ENCODE data around the gene ANKRD13C. TPM values are rescaled to one million over a fixed set of nuclear protein-coding genes. Genes with fewer than 3 reads are reported as not detected.
"Not testable (repeated sequence)": the region's sequence is repeated elsewhere in the genome, so short reads cannot be mapped to it uniquely, and the experiment has no call there.

The ANKRD13C gene
- total and polyA plus RNA-seq, 2 donors from 2014 or later, result 8.4 to 23.4 TPM

- DNase-seq (peak in 3 of 5 donors; percentile 56 to 83 (median 66)), FAIRE-seq (no peak)
- Histone ChIP-seq H3K36me3 (ENCODE audit: control insufficient read depth in 2 of 3, insufficient read depth in 3 of 3, low read length in 3 of 3) (no peaks in the 10 kb centered on the region), H3K9ac (ENCODE audit: low read length in 3 of 3) (peak overlapping the region; percentile 71 to 98 (median 82)), H3K9me3 (ENCODE audit: control insufficient read depth in 2 of 3, insufficient read depth in 1 of 3, low read length in 3 of 3) (no peaks in the 10 kb centered on the region), H3K27ac (ENCODE audit: low read depth in 2 of 2, low read length in 2 of 2) (peak overlapping the region; percentile 93 to 94), H3K27me3 (ENCODE audit: control insufficient read depth, insufficient read depth, low read length) (no peaks in the 10 kb centered on the region), H3K4me3 (ENCODE audit: low read length in 3 of 3) (peak overlapping the region; percentile 83 to 100 (median 91)), H3K4me1 (ENCODE audit: control insufficient read depth in 2 of 3, insufficient read depth in 2 of 3, low read depth in 1 of 3, low read length in 3 of 3) (peaks cover 0 to 6% (median 2%) of the 10 kb centered on the region in 3 donors)
- intact Hi-C loops (cut with DNase I), result no loop called here
- no peak for TF ChIP-seq CTCF (IDR thresholded peaks at IDR 0.05; ENCODE audit: borderline replicate concordance, extremely low read depth, insufficient read depth)
These were observed 756 bp downstream of the ANKRD13C start for GRCh38 chr1:70353601-70354331.

- H3K36me3 ChIP-seq (ENCODE audit: control insufficient read depth in 2 of 3, insufficient read depth in 3 of 3, low read length in 3 of 3), result no peaks in the 10 kb centered on the region
- H3K27ac ChIP-seq (ENCODE audit: low read depth in 2 of 2, low read length in 2 of 2), result no peak overlapping the region
- no peak for TF ChIP-seq CTCF (IDR thresholded peaks at IDR 0.05; ENCODE audit: borderline replicate concordance, extremely low read depth, insufficient read depth)
- peak overlapping the region in 2 of 3 donors; percentile 71 to 82 for H3K9ac ChIP-seq (ENCODE audit: low read length in 3 of 3)
- intact Hi-C loops (cut with DNase I), result no loop called here
- DNase-seq, result no peak
- H3K4me1 ChIP-seq (ENCODE audit: control insufficient read depth in 2 of 3, insufficient read depth in 2 of 3, low read depth in 1 of 3, low read length in 3 of 3), result peaks cover 0 to 6% (median 2%) of the 10 kb centered on the region in 3 donors
- H3K9me3 ChIP-seq (ENCODE audit: control insufficient read depth in 2 of 3, insufficient read depth in 1 of 3, low read length in 3 of 3), result no peaks in the 10 kb centered on the region
- H3K27me3 ChIP-seq (ENCODE audit: control insufficient read depth, insufficient read depth, low read length), result no peaks in the 10 kb centered on the region
- peak overlapping the region; percentile 83 to 100 (median 91) for H3K4me3 ChIP-seq (ENCODE audit: low read length in 3 of 3)
- no peak for FAIRE-seq
These were observed 1.5 kb downstream of the ANKRD13C start for GRCh38 chr1:70353044-70353443.

- H3K9me3 ChIP-seq (ENCODE audit: control insufficient read depth in 2 of 3, insufficient read depth in 1 of 3, low read length in 3 of 3); intact Hi-C loops (cut with DNase I); H3K36me3 ChIP-seq (ENCODE audit: control insufficient read depth in 2 of 3, insufficient read depth in 3 of 3, low read length in 3 of 3); H3K4me1 ChIP-seq (ENCODE audit: control insufficient read depth in 2 of 3, insufficient read depth in 2 of 3, low read depth in 1 of 3, low read length in 3 of 3); H3K4me3 ChIP-seq (ENCODE audit: low read length in 3 of 3); H3K27me3 ChIP-seq (ENCODE audit: control insufficient read depth, insufficient read depth, low read length); FAIRE-seq; DNase-seq; H3K9ac ChIP-seq (ENCODE audit: low read length in 3 of 3); H3K27ac ChIP-seq (ENCODE audit: low read depth in 2 of 2, low read length in 2 of 2): not testable (repeated sequence)
These were observed 4.7 kb downstream of the ANKRD13C start for GRCh38 chr1:70349799-70350198.

- TF ChIP-seq CTCF (IDR thresholded peaks at IDR 0.05; ENCODE audit: borderline replicate concordance, extremely low read depth, insufficient read depth), result no peak
- FAIRE-seq (no peak), DNase-seq (no peak)
- H3K4me3 ChIP-seq (ENCODE audit: low read length in 3 of 3), result no peak overlapping the region
- intact Hi-C loops (cut with DNase I), result no loop called here
- H3K9me3 ChIP-seq (ENCODE audit: control insufficient read depth in 2 of 3, insufficient read depth in 1 of 3, low read length in 3 of 3), result no peaks in the 10 kb centered on the region
- H3K27ac ChIP-seq (ENCODE audit: low read depth in 2 of 2, low read length in 2 of 2), result no peak overlapping the region
- no peaks in the 10 kb centered on the region for H3K36me3 ChIP-seq (ENCODE audit: control insufficient read depth in 2 of 3, insufficient read depth in 3 of 3, low read length in 3 of 3)
- no peaks in the 10 kb centered on the region for H3K27me3 ChIP-seq (ENCODE audit: control insufficient read depth, insufficient read depth, low read length)
- H3K4me1 ChIP-seq (ENCODE audit: control insufficient read depth in 2 of 3, insufficient read depth in 2 of 3, low read depth in 1 of 3, low read length in 3 of 3), result no peaks in the 10 kb centered on the region
- no peak overlapping the region for H3K9ac ChIP-seq (ENCODE audit: low read length in 3 of 3)
These were observed 5.9 kb downstream of the ANKRD13C start for GRCh38 chr1:70348399-70349165.

- H3K27ac ChIP-seq (ENCODE audit: low read depth in 2 of 2, low read length in 2 of 2); H3K4me1 ChIP-seq (ENCODE audit: control insufficient read depth in 2 of 3, insufficient read depth in 2 of 3, low read depth in 1 of 3, low read length in 3 of 3); intact Hi-C loops (cut with DNase I); H3K27me3 ChIP-seq (ENCODE audit: control insufficient read depth, insufficient read depth, low read length); H3K9ac ChIP-seq (ENCODE audit: low read length in 3 of 3); H3K9me3 ChIP-seq (ENCODE audit: control insufficient read depth in 2 of 3, insufficient read depth in 1 of 3, low read length in 3 of 3); DNase-seq; H3K36me3 ChIP-seq (ENCODE audit: control insufficient read depth in 2 of 3, insufficient read depth in 3 of 3, low read length in 3 of 3); H3K4me3 ChIP-seq (ENCODE audit: low read length in 3 of 3): not testable (repeated sequence)
- FAIRE-seq, result peak; percentile 8
These were observed 14.9 kb downstream of the ANKRD13C start for GRCh38 chr1:70339644-70340043.

Measured in kidney (tissue), 14 donors.